Fibroblast of pulmonary artery (primary cell): Measurements from ENCODE around the gene GLS2.

Experiments used
- DNase-seq: peaks from one replicate; pipeline ENCODE4 v3.0.0-alpha.2; 2010; ENCODE audit warnings: low read depth
- H3K4me3 ChIP-seq: replicated peaks from 2 replicates; pipeline ENCODE4 v1.5.1; 2011; ENCODE audit warnings: low read depth, mild to moderate bottlenecking, control low read depth, low read length, moderate library complexity
- CTCF ChIP-seq: IDR thresholded peaks from 2 replicates; pipeline ENCODE4 v1.5.1; 2011; ENCODE audit warnings: mild to moderate bottlenecking, control low read depth, low read length, inconsistent platforms; ENCODE audit errors: missing control alignments

GLS2 gene

GRCh38 chr12:56486694-56487093 lies 1.3 kb downstream of the GLS2 start:
- TF ChIP-seq CTCF: no peak
- H3K4me3 ChIP-seq: no peak overlapping the region
- DNase-seq: no peak

- no peak for TF ChIP-seq CTCF
- DNase-seq: no peak
- no peak overlapping the region for H3K4me3 ChIP-seq
Measured at GRCh38 chr12:56484566-56484965, 3.4 kb downstream of the GLS2 start.

GRCh38 chr12:56479625-56480024 lies 8.3 kb downstream of the GLS2 start:
- no peak for DNase-seq
- H3K4me3 ChIP-seq: no peak overlapping the region
- no peak for TF ChIP-seq CTCF

GRCh38 chr12:56477521-56478225 lies 10.3 kb downstream of the GLS2 start:
- no peak for TF ChIP-seq CTCF
- no peak for DNase-seq

GRCh38 chr12:56476972-56477432 lies 11.0 kb downstream of the GLS2 start:
- TF ChIP-seq CTCF: no peak
- H3K4me3 ChIP-seq: no peak overlapping the region
- no peak for DNase-seq

More at GRCh38 chr12:56477521-56478225, 10.3 kb downstream of the GLS2 start:
- H3K4me3 ChIP-seq: no peak overlapping the region

- no peak for TF ChIP-seq CTCF
- H3K4me3 ChIP-seq: no peak overlapping the region
- DNase-seq: no peak
Measured at GRCh38 chr12:56476143-56476542, 11.8 kb downstream of the GLS2 start.

GRCh38 chr12:56474389-56474788 lies 13.6 kb downstream of the GLS2 start:
- no peak for TF ChIP-seq CTCF
- DNase-seq: no peak
- H3K4me3 ChIP-seq: no peak overlapping the region
